Upper lobe of left lung (tissue), 6 donors: Measurements from ENCODE around the gene FARSB. TPM values are rescaled to one million over a fixed set of nuclear protein-coding genes. Genes with fewer than 3 reads are reported as not detected.

Experiments
- ATAC-seq, 2 donors: fragments of 200-7000 bp; cut with Tn5 transposase; one replicate each; pipeline ENCODE4 v1.9.1; 2022; ENCODE audit warnings: mild to moderate bottlenecking in 2 of 2, moderate library complexity in 2 of 2; ENCODE audit not compliant: low FRiP score in 2 of 2
- DNase-seq, 2 donors: peaks; one replicate each; pipeline ENCODE4 v3.0.0-alpha.2; 2019 to 2020
- H3K27ac ChIP-seq, 4 donors: fragments of 200-600 bp; sonication (generic); one replicate each; pipeline ENCODE4 v1.5.1; 2016 to 2019
- H3K27me3 ChIP-seq, 4 donors: fragments of 200-600 bp; sonication (generic); one replicate each; pipeline ENCODE4 v1.5.1; 2017 to 2019
- H3K36me3 ChIP-seq, 4 donors: fragments of 200-600 bp; sonication (generic); one replicate each; pipeline ENCODE4 v1.5.1; 2016 to 2019
- H3K4me1 ChIP-seq, 4 donors: fragments of 200-600 bp; sonication (generic); one replicate each; pipeline ENCODE4 v1.5.1; 2018 to 2019
- H3K4me3 ChIP-seq, 4 donors: fragments of 200-600 bp; sonication (generic); one replicate each; pipeline ENCODE4 v1.5.1; 2017 to 2019; ENCODE audit warnings: mild to moderate bottlenecking in 2 of 4, moderate library complexity in 1 of 4
- H3K9me3 ChIP-seq, 4 donors: fragments of 200-600 bp; sonication (generic); one replicate each; pipeline ENCODE4 v1.5.1; 2018 to 2019
- EP300 ChIP-seq, 4 donors: sonication (generic); formaldehyde crosslinking; IDR thresholded peaks; one replicate each; pipeline ENCODE4 v1.5.1; 2017; ENCODE audit warnings: antibody characterized with exemption in 4 of 4, control low read depth in 2 of 4
- POLR2A ChIP-seq, 4 donors: fragments of 450-650 bp; IDR thresholded peaks; one replicate each; pipeline ENCODE4 v1.5.1; 2016 to 2017; ENCODE audit warnings: antibody characterized with exemption in 4 of 4, mild to moderate bottlenecking in 2 of 4
- POLR2AphosphoS5 ChIP-seq, 2 donors: sonication (generic); formaldehyde crosslinking; IDR thresholded peaks; one replicate each; pipeline ENCODE4 v1.5.1; 2017; ENCODE audit warnings: antibody characterized with exemption in 2 of 2
- whole genome bisulfite sequencing, 2 donors: methylation state at CpG; one replicate each; pipeline ENCODE4 v1.1.5; 2017 to 2018; 5-methylcytosine and 5-hydroxymethylcytosine counted together
- total RNA-seq, 6 donors: library from RNA; depleted of rRNA in 4 of 6; stranded (reverse); fragments of >200 nt in 4 of 6; gene quantifications; one replicate each; pipeline versions ENCODE4 v1.1.0 to v1.2.1, GENCODE V29; 2016 to 2021
- TF ChIP-seq, protein P1 (sequence below), 6 experiments: fragments of 450-650 bp in 4 of 6; fragments of 200-600 bp in 2 of 6; sonication (generic) in 2 of 6; IDR thresholded peaks; one replicate each; pipeline ENCODE4 v1.5.1; 2016 to 2019; ENCODE audit warnings: antibody characterized with exemption in 6 of 6
- donor health status: DM: no; HTN: no; CAD: no; lungs with moderate emphysema.
- donor health status: DM: no; HTN: yes; CAD: no; lungs with severe emphysema.

FARSB gene
- total RNA-seq, 6 donors from 2014 or later: 2.0 to 12.5 (median 10.2) TPM

DNA sequence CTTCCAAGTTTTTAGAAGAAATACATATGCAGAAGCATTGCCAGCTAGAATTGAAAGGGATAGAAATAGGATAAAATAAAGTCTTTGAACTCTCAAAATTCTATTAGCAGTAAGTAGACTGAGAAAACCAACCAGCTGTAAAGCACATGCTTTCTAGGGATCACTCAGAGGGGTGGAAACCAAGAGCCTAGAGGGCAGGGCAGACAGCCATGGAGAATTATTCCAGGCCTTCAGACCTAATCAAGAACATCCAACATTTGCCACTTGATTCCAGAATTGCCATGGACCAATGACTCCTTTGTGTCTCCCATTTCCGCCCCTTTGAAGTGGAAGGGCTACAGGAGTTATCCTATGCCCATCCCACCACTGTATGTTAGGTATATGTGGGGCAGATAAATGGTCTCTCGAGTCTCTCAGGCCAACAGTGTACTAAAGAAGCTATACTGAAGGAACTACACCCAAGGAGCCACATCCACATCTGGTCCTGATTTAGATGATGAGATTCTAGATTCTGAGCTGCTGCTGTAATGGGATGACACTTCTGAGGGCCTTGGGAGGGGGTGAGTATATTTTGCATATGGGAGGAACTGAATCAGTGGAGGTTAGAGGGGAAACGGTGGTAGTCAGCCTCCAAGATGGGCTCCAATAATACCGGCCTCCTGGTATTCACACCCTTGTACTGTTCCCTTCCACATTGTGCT is 4.0 kb downstream of the FARSB start:
- 87 to 92% methylated on average over 3 to 4 of the region's 4 CpGs for WGBS, 2 donors
- no peak for TF ChIP-seq POLR2A (IDR thresholded peaks at IDR 0.05)
- TF ChIP-seq, protein P1, sequence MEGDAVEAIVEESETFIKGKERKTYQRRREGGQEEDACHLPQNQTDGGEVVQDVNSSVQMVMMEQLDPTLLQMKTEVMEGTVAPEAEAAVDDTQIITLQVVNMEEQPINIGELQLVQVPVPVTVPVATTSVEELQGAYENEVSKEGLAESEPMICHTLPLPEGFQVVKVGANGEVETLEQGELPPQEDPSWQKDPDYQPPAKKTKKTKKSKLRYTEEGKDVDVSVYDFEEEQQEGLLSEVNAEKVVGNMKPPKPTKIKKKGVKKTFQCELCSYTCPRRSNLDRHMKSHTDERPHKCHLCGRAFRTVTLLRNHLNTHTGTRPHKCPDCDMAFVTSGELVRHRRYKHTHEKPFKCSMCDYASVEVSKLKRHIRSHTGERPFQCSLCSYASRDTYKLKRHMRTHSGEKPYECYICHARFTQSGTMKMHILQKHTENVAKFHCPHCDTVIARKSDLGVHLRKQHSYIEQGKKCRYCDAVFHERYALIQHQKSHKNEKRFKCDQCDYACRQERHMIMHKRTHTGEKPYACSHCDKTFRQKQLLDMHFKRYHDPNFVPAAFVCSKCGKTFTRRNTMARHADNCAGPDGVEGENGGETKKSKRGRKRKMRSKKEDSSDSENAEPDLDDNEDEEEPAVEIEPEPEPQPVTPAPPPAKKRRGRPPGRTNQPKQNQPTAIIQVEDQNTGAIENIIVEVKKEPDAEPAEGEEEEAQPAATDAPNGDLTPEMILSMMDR (IDR thresholded peaks at IDR 0.05): no peak
- TF ChIP-seq EP300 (IDR thresholded peaks at IDR 0.05): no peak
- no peak for TF ChIP-seq POLR2AphosphoS5 (IDR thresholded peaks at IDR 0.05)

DNA sequence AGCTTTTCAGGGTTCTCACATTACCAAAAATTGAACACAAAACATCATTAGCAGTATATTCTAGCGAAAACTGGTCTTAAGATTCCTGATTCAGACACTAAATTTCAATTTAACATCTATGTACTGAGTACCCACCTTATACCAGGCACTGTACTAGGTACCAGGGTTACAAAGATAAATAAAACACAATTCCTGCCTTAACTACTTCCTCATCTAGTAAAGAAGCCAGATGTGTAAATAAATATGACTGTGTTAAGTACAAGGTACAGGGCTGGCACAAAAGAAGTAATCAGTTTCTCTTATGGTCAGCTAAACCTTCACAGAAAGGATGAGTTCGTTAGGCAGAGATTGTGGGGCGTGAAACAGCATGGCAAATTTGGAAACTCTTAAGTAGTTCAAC is 6.1 kb downstream of the FARSB start:
- Histone ChIP-seq H3K27me3 (no peaks in the 10 kb centered on the region), H3K36me3 (peaks cover 0 to 28% (median 8%) of the 10 kb centered on the region in 4 donors), H3K9me3 (no peaks in the 10 kb centered on the region), H3K4me3 (no peak overlapping the region), H3K4me1 (peaks cover 11 to 22% (median 17%) of the 10 kb centered on the region in 4 donors), H3K27ac (no peak overlapping the region)
- no peak for TF ChIP-seq EP300 (IDR thresholded peaks at IDR 0.05)
- no peak for TF ChIP-seq POLR2AphosphoS5 (IDR thresholded peaks at IDR 0.05)
- no peak for TF ChIP-seq POLR2A (IDR thresholded peaks at IDR 0.05)
- TF ChIP-seq, protein P1 (IDR thresholded peaks at IDR 0.05): no peak
- DNase-seq (no peak), ATAC-seq (no peak)
- 95 to 99% methylated on average over 3 of the region's 3 CpGs for WGBS, 2 donors

More for the DNA sequence above, 4.0 kb downstream of the FARSB start:
- Histone ChIP-seq H3K9me3 (no peaks in the 10 kb centered on the region), H3K4me3 (no peak overlapping the region), H3K4me1 (peaks cover 20 to 34% (median 27%) of the 10 kb centered on the region in 4 donors), H3K36me3 (peaks cover 0 to 17% (median 6%) of the 10 kb centered on the region in 4 donors), H3K27me3 (no peaks in the 10 kb centered on the region), H3K27ac (no peak overlapping the region)
- DNase-seq (no peak), ATAC-seq (no peak)

DNA sequence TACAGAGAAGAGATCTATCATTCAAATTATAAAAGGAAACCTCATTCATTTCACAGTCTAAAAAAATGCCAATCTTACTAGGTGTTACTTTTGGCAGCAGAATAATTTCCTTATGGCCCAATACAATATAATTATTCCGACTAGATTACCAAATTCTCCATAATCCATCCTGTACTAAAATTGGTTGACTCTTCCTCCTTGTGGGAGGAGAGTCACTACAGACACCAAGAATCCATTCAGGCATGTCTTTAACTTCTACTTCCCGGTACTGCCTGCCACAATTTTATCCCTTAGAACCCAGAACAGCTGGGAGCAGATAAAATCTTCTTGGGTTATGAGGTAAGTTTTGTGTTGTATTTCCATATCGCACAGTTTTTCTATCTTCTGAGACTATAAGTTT is 9.9 kb downstream of the FARSB start:
- Histone ChIP-seq H3K36me3 (peaks cover 0 to 48% (median 17%) of the 10 kb centered on the region in 4 donors), H3K4me3 (no peak overlapping the region), H3K27me3 (no peaks in the 10 kb centered on the region), H3K9me3 (no peaks in the 10 kb centered on the region), H3K27ac (no peak overlapping the region), H3K4me1 (peaks cover 0 to 3% (median 0%) of the 10 kb centered on the region in 4 donors)
- 94% methylated on average over 3 of the region's 3 CpGs for WGBS, 2 donors
- TF ChIP-seq POLR2A (IDR thresholded peaks at IDR 0.05) (no peak), EP300 (IDR thresholded peaks at IDR 0.05) (no peak), POLR2AphosphoS5 (IDR thresholded peaks at IDR 0.05) (no peak)
- TF ChIP-seq, protein P1 (IDR thresholded peaks at IDR 0.05): no peak
- DNase-seq: no peak
- ATAC-seq: no peak

DNA sequence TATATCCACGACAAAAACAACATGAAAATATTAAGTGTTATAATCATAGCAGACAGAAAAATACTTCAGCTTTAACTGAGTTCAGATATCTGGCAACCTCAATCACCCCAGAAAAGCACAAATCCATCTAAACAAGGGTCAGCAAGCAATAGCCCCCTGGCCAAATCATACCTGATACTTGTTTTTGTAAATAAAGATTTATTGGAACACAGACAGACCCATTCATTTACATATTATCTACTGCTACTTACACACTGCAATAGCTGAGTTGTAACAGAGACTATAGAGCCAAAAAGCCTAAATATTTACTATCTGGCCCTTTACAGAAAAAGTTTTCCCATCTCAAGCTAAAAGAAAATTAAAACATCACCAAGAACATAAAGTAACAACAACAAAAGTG is 12.8 kb downstream of the FARSB start:
- DNase-seq (no peak), ATAC-seq (no peak)
- TF ChIP-seq POLR2AphosphoS5 (IDR thresholded peaks at IDR 0.05) (no peak), EP300 (IDR thresholded peaks at IDR 0.05) (no peak), POLR2A (IDR thresholded peaks at IDR 0.05) (no peak)
- TF ChIP-seq, protein P1 (IDR thresholded peaks at IDR 0.05): no peak
- WGBS, 2 donors: 86 to 100% methylated on average over 1 of the region's 1 CpG
- H3K4me1 ChIP-seq: no peaks in the 10 kb centered on the region
- H3K4me3 ChIP-seq: no peak overlapping the region
- no peak overlapping the region for H3K27ac ChIP-seq
- no peaks in the 10 kb centered on the region for H3K27me3 ChIP-seq
- peaks cover 2 to 71% (median 24%) of the 10 kb centered on the region in 4 donors for H3K36me3 ChIP-seq
- no peaks in the 10 kb centered on the region for H3K9me3 ChIP-seq

DNA sequence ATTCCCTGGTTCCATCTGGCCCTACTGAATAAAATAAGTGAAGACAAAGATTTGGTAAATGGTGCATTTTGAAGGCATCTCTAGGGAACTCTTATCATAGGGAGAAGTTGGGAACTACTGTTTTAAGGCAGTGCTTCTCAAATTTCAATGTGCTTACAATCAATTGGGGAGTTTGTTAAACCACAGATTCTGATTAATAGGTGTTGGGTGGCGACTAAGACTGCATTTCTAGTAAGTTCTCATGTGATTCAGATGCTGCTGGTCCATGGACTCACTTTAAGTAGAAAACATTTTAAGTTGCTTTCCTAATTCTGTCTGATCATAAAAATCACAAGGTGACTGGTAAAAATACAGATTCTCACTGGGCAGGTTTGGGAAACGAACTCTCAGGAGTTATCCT is 14.6 kb downstream of the FARSB start:
- no peak overlapping the region for H3K27ac ChIP-seq
- WGBS, 2 donors: 92 to 93% methylated on average over 2 of the region's 2 CpGs
- TF ChIP-seq, protein P1 (IDR thresholded peaks at IDR 0.05): no peak
- no peak for TF ChIP-seq POLR2A (IDR thresholded peaks at IDR 0.05)
- no peaks in the 10 kb centered on the region for H3K9me3 ChIP-seq
- no peak overlapping the region for H3K4me3 ChIP-seq
- no peaks in the 10 kb centered on the region for H3K27me3 ChIP-seq
- DNase-seq: no peak
- H3K36me3 ChIP-seq: peaks cover 8 to 66% (median 21%) of the 10 kb centered on the region in 4 donors
- no peaks in the 10 kb centered on the region for H3K4me1 ChIP-seq
- no peak for ATAC-seq
